Uterus (tissue), 4 donors: ENCODE results near the gene TTC4. TPM values are rescaled to one million over a fixed set of nuclear protein-coding genes. Genes with fewer than 3 reads are reported as not detected.
A peak's percentile ranks its signal among the peaks of the same experiment; 100 is the strongest.

Experiments
- DNase-seq, 2 donors: peaks; one replicate each; pipeline ENCODE4 v3.0.0-alpha.2; 2019 to 2020
- H3K27ac ChIP-seq, 2 donors: fragments of 200-600 bp; sonication (generic); 1 replicate in 1 of 2; 2 replicates in 1 of 2; pipeline ENCODE4 v1.5.1; 2016 to 2018
- H3K27me3 ChIP-seq, 2 donors: fragments of 200-600 bp; sonication (generic); one replicate each; pipeline ENCODE4 v1.5.1; 2018 to 2019; ENCODE audit warnings: control low read depth in 1 of 2
- H3K36me3 ChIP-seq, 2 donors: fragments of 200-600 bp; sonication (generic); one replicate each; pipeline ENCODE4 v1.5.1; 2019; ENCODE audit warnings: control low read depth in 1 of 2
- H3K4me1 ChIP-seq, 2 donors: fragments of 200-600 bp; sonication (generic); one replicate each; pipeline ENCODE4 v1.5.1; 2018 to 2019; ENCODE audit warnings: control low read depth in 1 of 2
- H3K4me3 ChIP-seq, 2 donors: fragments of 200-600 bp; sonication (generic); 1 replicate in 1 of 2; 2 replicates in 1 of 2; pipeline ENCODE4 v1.5.1; 2018 to 2019; ENCODE audit warnings: mild to moderate bottlenecking in 1 of 2
- H3K9me3 ChIP-seq, 2 donors: fragments of 200-600 bp; sonication (generic); one replicate each; pipeline ENCODE4 v1.5.1; 2019; ENCODE audit warnings: control low read depth in 1 of 2
- CTCF ChIP-seq, 4 experiments: fragments of 200-600 bp in 2 of 4; fragments of 450-650 bp in 2 of 4; sonication (generic) in 2 of 4; IDR thresholded peaks; one replicate each; pipeline ENCODE4 v1.5.1; 2016 to 2019; ENCODE audit warnings: antibody characterized with exemption in 4 of 4, mild to moderate bottlenecking in 2 of 4, moderate library complexity in 1 of 4
- POLR2A ChIP-seq, 2 donors: fragments of 450-650 bp; IDR thresholded peaks; one replicate each; pipeline ENCODE4 v1.6.1; 2016; ENCODE audit warnings: antibody characterized with exemption in 2 of 2, mild to moderate bottlenecking in 1 of 2, moderate library complexity in 1 of 2
- intact Hi-C: fragments of 100-400 bp; cut with DNase I; formaldehyde crosslinking; loops from one replicate; pipeline ENCODE4 v1.15.1; 2023; ENCODE audit warnings: low total_unique reads
- total RNA-seq, 4 donors: library from RNA; depleted of rRNA in 3 of 4; stranded (reverse); fragments of >200 nt in 3 of 4; gene quantifications; one replicate each; pipeline versions ENCODE4 v1.1.0 to v1.2.4, GENCODE V29; 2014 to 2023
- donor health status: DM: yes; HTN: yes; CAD: no.

The TTC4 gene
- total RNA-seq, 4 donors from 2014 or later = 5.9 to 43.4 (median 19.0) TPM

GRCh38 chr1:54758678-54759348 is 43.2 kb downstream of the TTC4 start:
- DNase-seq = no peak
- no peaks in the 10 kb centered on the region for H3K36me3 ChIP-seq
- TF ChIP-seq POLR2A (IDR thresholded peaks at IDR 0.05) = no peak
- no peak for TF ChIP-seq CTCF (IDR thresholded peaks at IDR 0.05)
- H3K27ac ChIP-seq = no peak overlapping the region
- intact Hi-C loops = no loop called here
- no peak overlapping the region for H3K4me3 ChIP-seq
- no peaks in the 10 kb centered on the region for H3K9me3 ChIP-seq
- H3K27me3 ChIP-seq = no peaks in the 10 kb centered on the region
- H3K4me1 ChIP-seq = no peaks in the 10 kb centered on the region

- DNase-seq = no peak
- no peaks in the 10 kb centered on the region for H3K36me3 ChIP-seq
- no peaks in the 10 kb centered on the region for H3K4me1 ChIP-seq
- intact Hi-C loops = no loop called here
- H3K27ac ChIP-seq = peak overlapping the region; percentile 61 to 62
- H3K27me3 ChIP-seq = no peaks in the 10 kb centered on the region
- TF ChIP-seq POLR2A (IDR thresholded peaks at IDR 0.05) (no peak), CTCF (IDR thresholded peaks at IDR 0.05) (no peak)
- H3K9me3 ChIP-seq = no peaks in the 10 kb centered on the region
- peak overlapping the region; percentile 59 to 69 for H3K4me3 ChIP-seq
These were observed 48.1 kb downstream of the TTC4 start for GRCh38 chr1:54763816-54764132.

- DNase-seq = peak; percentile 96 to 97
- Histone ChIP-seq H3K27me3 (no peaks in the 10 kb centered on the region), H3K9me3 (no peaks in the 10 kb centered on the region), H3K4me3 (peak within 1 kb of the TSS; percentile 59 to 69), H3K36me3 (no peaks in the 10 kb centered on the region), H3K27ac (peak within 1 kb of the TSS; percentile 61 to 62), H3K4me1 (no peaks in the 10 kb centered on the region)
- intact Hi-C loops = no loop called here
- TF ChIP-seq POLR2A (IDR thresholded peaks at IDR 0.05) (peak; percentile 65 to 82), CTCF (IDR thresholded peaks at IDR 0.05) (peak in 1 of 4 experiments; percentile 4)
These were observed 48.7 kb downstream of the TTC4 start, which contains the start of gene PARS2 for GRCh38 chr1:54764133-54764921. TSS of gene PARS2 (minus strand) at chr1:54764523. CDS start at chr1:54759161, 5,362 bp downstream.

GRCh38 chr1:54764922-54765561 is 49.4 kb downstream of the TTC4 start:
- no peak for DNase-seq
- TF ChIP-seq POLR2A (IDR thresholded peaks at IDR 0.05) (no peak), CTCF (IDR thresholded peaks at IDR 0.05) (no peak)
- intact Hi-C loops = no loop called here
- Histone ChIP-seq H3K4me1 (no peaks in the 10 kb centered on the region), H3K36me3 (no peaks in the 10 kb centered on the region), H3K27ac (peak overlapping the region; percentile 32 to 52), H3K4me3 (peak overlapping the region; percentile 39 to 69), H3K9me3 (no peaks in the 10 kb centered on the region), H3K27me3 (no peaks in the 10 kb centered on the region)

- no peak for DNase-seq
- intact Hi-C loops = no loop called here
- Histone ChIP-seq H3K27me3 (no peaks in the 10 kb centered on the region), H3K4me1 (no peaks in the 10 kb centered on the region), H3K36me3 (no peaks in the 10 kb centered on the region), H3K27ac (no peak overlapping the region), H3K4me3 (no peak overlapping the region), H3K9me3 (no peaks in the 10 kb centered on the region)
- TF ChIP-seq CTCF (IDR thresholded peaks at IDR 0.05) (no peak), POLR2A (IDR thresholded peaks at IDR 0.05) (no peak)
These were observed 51.1 kb downstream of the TTC4 start for GRCh38 chr1:54766726-54767125.
